ENCODE results near the gene COL20A1. TPM values are rescaled to one million over a fixed set of nuclear protein-coding genes. Genes with fewer than 3 reads are reported as not detected.
"Not testable (repeated sequence)": the region's sequence is repeated elsewhere in the genome, so short reads cannot be mapped to it uniquely, and the experiment has no call there.

The COL20A1 gene
- total RNA-seq, 1 donor from 2014 or later = 3.0 TPM

DNA sequence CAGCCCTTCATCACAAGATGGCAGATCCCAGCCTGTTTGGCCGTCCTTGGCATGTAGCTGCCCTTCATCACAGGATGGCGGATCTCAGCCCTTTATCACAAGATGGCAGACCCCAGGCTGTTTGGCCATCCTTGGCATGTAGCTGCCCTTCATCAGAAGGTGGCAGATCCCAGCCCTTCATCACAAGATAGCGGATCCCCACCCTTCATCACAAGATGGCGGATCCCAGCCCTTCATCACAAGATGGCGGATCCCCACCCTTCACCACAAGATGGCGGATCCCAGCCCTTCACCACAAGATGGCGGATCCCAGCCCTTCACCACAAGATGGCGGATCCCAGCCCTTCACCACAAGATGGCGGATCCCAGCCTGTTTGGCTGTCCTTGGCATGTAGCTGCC is 42.1 kb downstream of the COL20A1 start:
- DNase-seq = not testable (repeated sequence)

DNA sequence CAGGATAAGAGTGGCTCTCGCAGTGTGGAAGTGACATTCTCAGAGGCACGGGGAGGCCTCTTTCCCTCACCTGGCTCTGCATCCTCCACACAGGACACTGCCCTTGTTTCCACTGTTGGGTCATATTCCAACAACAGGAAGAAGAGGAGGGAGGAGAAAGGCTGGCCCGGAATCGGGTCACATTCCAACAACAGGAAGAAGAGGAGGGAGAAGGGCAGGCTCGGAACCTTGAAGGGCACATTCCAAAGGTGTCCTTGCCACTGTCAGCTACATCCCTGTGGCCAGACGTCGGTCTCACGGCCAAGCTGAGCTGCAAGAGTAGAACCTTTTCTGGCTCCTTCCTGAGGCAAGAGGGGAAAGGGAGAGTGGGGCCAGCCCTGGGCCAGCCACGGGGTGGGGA is 42.7 kb downstream of the COL20A1 start:
- no peak for DNase-seq

DNA sequence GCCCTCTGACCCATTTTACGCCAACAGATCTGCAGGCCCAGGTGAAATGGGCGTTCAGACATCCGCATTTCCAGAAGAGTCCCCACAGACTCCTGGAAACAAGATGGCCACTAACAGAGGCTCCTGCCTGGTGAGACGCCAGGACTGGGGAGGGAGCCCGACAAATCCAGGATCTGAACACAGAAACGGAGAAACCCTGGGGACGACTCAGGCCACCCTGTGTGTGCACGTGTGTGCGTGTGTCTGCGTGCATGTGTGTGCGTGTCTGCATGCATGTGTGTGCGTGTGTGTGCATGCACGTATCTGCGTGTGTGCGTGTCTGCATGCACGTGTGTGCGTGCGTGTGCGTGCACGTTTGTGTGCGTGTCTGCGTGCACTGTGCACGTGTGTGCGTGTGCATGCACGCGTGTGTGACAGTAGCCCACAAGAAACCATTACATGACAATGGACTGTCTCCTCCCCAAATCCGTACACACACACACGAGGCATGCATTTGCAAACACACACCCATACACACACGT is 43.3 kb downstream of the COL20A1 start:
- DNase-seq = no peak

DNA sequence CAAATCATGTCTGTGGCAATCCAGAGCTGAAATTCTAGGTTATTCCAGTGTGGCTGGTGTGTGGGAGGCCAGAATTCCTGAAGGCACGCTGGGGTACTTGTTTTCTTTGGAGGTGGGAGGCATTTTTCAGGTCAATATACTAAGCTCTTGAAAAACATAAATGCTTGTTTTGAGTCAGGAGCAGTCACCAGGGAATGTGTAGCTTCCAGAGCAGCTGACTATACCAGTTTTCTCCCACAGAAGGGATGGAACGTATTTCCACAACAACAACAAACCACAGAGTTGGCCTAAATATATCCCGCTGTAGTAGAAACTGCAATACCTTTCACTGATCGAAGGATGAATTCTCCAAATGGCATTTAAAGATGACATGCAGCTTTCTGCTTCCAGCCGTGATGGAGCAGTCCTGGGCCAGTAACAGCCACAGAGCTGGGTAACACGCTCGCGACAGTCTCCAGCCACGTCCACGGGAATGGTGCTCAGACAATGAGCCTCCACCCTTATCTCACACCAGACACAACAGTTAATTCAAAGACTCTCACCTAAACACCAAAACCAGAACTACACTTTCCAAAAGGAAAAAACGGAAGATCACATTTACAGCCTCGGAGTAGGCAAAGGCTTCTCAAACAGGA is 44.9 kb downstream of the COL20A1 start:
- DNase-seq = no peak

DNA sequence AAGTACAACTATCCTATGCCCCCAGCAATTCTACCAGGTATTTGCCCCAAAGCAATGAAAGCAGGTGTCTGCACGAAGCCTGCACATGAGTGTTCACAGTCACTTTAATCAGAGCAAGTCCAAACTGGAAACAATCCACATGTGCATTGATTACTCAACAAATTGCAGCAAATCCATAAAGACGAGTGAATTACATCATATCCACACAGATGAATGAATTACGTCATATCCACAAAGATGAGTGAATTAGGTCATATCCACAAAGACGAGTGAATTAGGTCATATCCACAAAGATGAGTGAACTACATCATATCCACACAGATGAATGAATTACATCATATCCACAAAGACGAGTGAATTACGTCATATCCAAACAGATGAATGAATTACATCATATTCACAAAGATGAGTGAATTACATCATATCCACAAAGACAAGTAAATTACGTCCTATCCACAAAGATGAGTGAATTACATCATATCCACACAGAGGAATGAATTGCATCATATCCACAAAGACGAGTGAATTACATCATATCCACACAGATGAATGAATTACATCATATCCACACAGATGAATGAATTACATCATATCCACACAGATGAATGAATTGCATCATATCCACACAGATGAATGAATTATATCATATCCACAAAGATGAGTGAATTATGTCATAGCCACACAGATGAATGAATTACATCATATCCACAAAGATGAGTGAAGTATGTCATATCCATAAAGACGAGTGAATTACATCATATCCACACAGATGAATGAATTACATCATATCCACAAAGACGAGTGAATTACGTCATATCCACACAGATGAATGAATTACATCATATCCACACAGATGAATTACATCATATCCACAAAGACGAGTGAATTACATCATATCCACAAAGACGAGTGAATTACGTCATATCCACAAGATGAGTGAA is 46.4 kb downstream of the COL20A1 start:
- DNase-seq = not testable (repeated sequence)

DNA sequence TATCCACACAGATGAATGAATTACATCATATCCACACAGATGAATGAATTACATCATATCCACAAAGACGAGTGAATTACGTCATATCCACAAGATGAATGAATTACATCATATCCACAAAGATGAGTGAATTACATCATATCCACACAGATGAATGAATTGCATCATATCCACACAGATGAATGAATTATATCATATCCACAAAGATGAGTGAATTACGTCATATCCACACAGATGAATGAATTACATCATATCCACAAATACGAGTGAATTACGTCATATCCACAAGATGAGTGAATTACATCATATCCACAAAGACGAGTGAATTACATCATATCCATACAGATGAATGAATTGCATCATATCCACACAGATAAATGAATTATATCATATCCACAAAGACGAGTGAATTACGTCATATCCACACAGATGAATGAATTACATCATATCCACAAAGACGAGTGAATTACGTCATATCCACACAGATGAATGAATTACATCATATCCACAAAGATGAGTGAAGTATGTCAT is 47.2 kb downstream of the COL20A1 start:
- DNase-seq = not testable (repeated sequence)

DNA sequence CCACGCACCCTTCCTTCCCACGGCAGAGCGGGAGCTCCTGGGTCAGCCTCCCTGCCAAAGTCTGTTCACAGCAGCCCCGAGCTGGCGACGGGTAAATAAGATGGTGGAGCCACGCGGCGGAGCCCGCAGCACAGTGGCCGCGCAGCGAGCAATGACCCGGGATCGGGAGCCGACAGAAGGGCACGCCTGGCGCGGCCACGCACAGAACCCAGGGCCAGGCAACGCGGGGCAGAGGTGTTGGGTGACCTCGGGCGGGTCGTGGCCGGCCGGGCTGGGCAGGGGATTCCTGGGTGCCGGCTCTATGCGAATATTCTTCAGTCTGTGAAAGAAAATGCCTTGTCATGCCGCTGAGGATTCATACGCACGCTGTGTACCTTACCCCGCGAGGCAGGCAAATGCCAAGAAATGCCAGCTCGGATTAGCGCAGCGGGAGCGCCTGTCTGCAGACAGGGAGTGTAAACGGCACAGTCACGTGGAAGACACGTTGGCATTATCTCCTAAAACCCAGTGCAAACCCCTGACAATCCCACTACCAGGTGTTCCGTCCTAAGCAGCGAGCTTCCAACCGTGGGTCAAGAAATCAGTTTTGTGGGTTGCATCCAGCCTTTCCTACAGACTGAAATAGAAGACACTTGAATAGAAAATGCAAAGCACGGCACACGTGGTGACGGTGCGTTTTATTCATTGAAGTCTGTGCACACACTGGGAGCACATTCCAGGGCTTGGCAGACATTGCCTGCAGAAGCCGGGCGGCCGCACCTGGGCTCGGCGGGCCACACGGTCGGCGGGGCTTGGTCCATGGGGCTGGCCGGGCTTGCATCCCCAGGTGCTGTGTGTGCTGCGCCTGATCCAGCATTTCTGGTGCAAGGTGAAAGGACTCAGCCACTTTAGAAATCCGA is 49.8 kb downstream of the COL20A1 start:
- DNase-seq = no peak

DNA sequence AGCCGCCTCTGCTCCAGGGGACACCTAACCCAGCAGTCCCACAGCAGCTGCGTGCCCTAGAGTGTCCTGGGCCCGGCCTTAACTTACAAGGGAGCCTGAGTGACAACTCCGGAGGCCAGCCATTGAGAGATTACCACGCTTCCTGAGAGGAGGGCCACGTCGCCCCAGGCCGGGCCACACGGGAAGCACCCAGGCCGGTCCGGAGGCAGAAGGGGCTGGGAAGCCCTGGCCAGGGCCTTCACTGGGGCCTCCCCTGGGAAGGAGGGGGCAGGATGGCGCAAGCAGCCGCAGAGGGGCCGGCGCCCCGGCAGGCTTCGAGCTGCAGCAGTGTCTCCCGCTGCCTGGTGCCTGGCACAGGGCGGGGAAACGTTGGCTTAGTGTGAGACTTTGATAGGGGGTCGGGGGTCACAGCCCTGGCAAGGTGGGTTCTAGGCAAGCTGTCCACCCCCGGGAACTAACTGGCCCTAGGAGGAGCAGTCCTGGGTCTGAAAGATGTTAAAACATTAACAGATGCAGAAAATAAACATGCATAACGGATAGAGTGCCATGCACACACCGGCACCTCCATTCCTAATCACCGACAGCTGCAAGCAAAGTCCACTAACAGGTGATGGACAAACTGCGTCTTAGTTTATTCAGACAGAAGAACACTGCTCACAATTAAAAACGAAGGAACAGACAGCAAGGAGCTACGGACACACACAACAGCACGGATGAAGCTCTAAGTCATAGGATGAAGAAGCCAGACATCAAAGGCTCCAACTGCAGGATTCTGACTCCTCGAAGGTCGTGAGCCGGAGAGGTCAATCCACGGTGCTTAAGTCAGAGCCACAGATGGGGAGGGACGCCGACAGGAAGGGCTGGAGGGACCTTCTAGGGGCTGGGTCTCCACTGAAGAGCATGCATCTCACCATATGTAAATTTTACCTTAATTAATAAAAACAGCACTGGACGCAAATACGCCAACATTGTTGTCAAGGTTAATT is 50.8 kb downstream of the COL20A1 start:
- no peak for DNase-seq

DNA sequence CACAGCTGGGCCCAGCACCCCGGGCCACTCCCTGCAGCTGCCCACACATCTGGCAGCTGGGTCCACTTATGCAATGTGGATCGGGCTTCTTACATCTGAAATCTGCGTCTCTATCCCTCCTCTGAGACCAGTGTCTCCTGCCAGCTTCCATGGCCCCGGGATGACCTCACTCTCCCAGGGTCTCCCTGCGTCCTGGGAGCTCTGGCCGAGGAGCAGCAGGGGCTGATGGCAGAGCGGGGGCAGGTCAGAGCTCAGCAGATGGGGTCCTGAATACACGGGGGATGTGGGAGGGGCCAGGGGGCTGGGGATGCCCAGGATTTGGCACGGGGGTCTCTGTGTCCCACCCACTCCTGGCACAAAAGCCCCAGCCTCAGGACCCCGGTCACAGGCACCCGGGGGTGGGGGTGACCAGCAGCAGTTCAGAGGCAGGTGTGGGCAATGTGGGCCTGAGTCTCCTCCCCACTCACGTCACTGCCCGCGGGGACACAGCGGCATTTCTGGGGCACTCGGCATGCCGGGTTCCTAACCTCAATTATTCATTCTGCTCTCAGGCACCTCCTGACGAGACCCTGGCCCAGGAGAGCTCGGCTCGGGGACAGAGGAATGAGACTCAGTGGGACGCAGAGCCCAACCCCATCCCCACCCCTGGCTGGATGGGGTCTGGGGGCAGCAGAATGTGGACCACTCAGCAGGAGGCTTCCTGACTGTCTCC is 51.8 kb downstream of the COL20A1 start:
- DNase-seq = no peak

DNA sequence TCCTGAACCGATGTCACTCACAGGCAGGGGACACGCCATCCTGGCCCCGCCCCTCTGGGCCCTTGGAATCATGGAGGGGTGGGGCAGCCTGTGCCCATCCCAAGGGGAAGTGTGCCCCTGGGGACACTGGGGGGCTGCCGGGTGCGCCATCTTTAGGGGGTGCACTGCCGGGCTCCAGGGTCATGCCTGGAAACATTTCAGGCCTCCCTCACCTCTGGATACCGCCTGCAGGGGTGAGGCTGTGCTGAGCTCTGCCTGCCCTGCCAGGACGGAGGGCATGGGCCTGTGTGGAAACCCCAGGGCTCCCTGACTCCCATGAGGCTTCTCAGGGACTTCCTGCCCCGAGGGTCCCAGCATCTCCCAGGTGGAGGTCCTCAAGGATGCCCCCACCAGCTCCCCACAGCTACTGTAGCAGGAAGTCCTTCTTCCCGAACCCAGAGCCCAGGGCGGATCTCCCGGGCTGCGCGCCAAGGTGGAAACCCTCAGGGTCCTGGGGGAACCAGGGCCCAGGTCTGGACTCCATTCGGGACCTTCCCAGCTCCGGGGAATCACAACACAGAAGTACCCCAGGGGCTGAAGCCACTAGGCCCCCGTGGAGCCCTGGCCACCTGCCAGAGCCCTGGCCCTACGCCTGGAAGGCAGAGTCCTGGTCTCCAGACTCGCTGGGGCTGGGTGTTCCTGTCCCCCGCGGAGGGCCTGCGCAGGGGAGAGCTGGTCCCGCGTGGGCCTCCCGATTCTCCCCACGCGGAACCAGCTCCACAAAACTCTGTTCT is 52.5 kb downstream of the COL20A1 start:
- DNase-seq = no peak

DNA sequence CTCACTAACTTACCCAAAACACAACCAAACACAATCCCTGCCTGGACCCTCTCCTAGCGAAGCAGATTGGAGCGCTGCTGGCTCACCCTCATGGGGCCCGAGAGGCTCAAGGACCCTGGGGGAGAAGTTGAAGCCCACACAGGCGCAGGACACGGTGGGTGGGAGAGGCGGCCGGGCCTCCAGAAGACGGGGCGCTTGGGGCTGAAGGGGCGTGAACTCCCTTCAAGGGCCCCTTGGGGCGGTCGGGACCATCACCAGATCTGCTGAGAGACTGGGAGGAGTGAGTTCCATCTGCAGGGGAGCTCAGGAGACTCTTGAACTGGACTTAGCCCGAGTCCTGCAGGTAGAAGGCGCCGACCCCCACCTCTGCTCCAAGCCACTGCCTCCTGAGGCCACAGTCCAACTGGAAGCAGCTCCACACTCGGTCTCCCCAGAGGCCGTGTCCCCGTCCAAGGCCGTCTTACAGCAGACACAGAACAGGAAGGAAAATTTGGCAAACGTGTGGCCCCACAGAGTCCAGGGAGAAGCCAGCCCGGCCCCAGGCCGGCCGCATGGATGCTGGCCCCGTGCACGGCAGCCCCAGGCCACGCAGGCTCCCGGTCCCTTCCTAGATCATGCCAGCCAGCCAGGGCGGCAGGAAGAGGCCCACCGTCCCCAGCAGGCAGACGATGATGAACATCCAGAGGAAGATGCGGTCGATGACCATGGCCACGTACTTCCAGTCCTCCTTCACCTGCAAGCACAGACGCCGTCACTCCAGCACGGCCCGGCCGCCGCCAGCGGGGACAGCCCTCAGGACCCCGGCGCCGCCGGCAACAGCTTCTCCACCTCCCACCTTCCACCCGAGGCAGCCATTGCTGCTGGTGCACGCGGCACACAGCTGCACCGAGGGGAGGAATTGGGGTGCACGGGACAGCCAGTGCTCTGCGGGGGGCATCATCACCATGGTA is 53.4 kb downstream of the COL20A1 start:
- no peak for DNase-seq

DNA sequence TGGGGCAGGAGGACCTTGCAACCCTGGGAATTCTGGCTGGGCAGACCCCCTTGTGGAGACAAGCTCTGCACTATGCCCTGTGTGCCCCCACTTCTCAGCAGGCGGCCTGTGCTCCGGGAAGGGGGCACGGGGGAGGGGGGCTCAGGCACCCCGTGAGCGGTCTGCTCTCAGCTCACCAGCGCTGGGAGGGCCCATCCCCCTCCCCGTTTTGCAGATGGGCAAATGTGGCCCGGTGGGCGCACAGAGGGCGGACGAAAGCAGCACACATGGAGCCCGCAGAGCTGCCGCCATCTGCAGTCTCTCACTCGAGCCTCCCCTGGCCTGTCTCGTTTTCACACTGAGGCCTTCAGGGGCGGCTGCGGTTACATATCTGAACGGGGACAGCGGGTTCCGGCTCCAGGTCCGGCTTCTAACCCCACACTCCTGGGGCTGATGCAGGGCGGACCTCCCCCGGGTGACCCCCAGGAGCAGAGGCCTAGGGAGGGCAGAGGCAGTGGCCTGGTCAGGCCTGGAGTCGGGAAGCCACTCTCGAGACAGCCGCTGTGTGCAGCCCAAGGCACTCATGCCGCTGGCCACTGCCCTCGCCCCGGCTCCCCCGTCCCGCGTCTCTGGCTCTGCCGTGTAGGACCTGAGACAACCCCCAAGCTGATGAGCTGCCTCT is 54.2 kb downstream of the COL20A1 start:
- DNase-seq = no peak

DNA sequence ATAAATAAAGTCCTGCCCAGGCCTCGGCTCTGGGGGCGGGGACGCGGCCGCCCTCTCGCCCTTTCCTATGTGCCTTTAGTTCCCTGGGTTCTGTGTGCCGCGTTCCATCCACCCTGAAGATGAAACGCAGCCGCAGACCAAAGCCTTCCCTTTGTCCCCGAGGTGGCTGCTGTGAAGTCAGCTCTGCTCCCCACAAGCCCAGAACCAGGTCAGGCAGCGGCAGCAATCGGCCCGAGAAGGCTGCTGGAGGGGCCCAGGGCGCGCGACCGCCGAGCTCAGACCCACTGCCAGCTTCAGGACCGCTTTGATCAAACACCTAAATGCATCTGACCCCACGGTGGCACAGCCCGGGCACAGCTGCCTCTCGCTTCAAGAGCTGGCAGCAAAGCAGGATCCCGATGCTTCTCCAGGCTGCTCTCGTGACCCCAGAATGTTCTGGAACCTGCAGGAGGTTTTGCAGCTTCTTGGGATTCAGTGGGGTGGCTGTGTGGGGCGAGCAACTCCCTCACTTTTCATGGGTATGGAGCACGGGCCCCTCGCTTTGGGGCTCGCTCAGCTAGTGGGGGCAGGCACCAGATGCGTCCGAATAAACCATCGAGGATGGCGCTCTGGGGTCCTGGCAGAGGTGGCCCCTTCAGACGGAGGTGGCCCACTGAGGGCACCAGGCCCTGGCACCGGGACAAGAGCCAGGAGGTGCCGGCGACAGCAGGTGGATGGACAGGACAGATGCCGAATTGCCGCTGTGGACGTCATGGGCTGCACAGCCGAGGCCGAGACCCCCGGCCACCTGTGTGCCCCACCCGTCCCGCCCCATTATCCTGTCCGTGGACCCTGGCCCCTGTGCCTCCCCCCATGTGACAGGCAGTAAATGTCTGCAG is 55.2 kb downstream of the COL20A1 start:
- no peak for DNase-seq

DNA sequence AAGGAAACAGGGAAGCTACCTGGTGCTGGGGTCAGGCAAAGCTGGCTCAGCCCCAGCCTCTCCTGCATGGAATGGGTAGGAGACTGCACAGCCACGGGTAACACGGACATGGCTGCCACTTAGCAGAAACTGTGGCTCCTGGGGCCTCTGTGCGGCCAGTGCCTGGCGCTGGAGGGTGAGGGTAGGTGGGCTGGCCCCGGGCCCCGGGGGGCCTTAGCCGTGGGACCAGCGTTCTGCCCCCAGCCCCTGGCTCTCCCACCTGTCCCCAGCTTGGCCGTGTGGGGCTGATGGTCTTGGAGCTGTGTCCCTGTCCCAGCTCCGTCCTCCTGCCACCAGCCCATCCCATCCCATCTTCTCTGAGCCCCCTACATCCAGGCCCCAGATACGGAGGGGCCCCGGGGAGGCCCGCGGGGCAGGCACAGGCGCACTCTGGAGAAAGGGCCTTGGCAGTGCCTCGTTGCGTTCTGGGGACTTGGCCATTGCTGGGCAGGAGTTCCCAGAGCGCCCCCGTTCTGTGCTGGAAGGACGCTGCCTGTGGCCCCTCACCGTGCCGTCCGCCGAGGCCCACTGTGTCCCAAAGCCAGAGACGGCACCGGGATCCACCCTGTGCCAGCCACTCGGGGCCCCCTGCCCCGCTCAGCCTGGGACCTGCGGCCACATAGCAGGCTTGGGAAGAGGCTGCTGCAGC is 56.0 kb downstream of the COL20A1 start:
- no peak for DNase-seq

DNA sequence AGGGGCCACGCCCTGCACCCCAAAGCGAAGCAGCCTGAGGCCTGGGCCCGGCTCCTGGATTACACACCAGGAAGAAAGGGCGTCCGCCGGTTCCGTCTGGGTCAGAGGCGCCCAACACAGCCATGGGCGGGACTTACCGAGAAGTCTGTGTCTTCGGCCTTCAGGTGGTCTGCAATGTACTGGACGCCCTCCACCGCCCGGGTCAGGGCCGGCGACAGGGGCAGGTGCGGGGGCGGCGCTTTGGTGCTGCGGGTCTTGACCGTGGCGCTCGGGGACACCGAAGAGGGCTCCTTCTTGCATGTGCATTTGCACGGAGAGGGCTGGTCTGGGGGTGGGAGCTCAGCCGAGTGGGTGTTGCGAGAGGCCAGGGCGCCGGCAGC is 56.5 kb downstream of the COL20A1 start:
- DNase-seq = no peak

DNA sequence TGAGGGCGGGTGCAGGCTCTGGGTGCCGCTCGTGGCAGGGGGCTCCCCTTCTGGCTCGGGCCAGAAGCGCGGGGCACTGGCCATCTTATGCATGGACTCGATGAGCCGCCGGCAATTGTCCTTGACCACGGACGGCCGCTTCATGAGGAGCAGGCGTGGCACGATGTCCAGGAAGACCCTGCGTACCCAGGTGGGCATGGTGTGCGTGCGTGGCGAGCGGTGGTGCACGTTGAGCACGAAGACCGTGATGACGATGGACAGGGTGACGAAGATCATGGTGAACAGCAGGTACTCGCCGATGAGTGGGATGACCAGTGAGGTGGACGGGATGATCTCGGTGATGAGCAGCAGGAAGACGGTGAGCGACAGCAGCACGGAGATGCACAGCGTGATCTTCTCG is 57.2 kb downstream of the COL20A1 start:
- DNase-seq = no peak

All from occipital lobe (tissue), 2 donors.